Measurements from ENCODE around the gene L3MBTL4.

- no peak for TF ChIP-seq CTCF (IDR thresholded peaks at IDR 0.05; ENCODE audit: poor library complexity)
- TF ChIP-seq EZH2phosphoT487 (IDR thresholded peaks at IDR 0.05; ENCODE audit: low read depth, severe bottlenecking, unreplicated experiment) = no peak
- no peak for TF ChIP-seq EZH2 (IDR thresholded peaks at IDR 0.05; ENCODE audit: borderline replicate concordance)
Measured at GRCh38 chr18:6039055-6039454, 375.7 kb downstream of the L3MBTL4 start.

Data from hepatocyte (in vitro differentiated cells).